Right lobe of liver (tissue), 6 donors: ENCODE results near the gene NRXN3. TPM values are rescaled to one million over a fixed set of nuclear protein-coding genes. Genes with fewer than 3 reads are reported as not detected.

Experiments used
- ATAC-seq, 4 donors: fragments of 200-7000 bp; cut with Tn5 transposase; one replicate each; pipeline ENCODE4 v1.9.1; 2020; ENCODE audit warnings: mild to moderate bottlenecking in 4 of 4, moderate library complexity in 4 of 4
- DNase-seq, 3 donors: peaks; one replicate each; pipeline ENCODE4 v3.0.0-alpha.2; 2020
- H3K27ac ChIP-seq, 3 donors: fragments of 200-600 bp; one replicate each; pipeline ENCODE4 v1.8.0; 2022
- H3K27me3 ChIP-seq, 2 donors: fragments of 200-600 bp; one replicate each; pipeline ENCODE4 v1.8.0; 2022
- H3K36me3 ChIP-seq, 4 donors: fragments of 200-600 bp; sonication (generic) in 1 of 4; one replicate each; pipeline versions ENCODE4 v1.5.1 to v1.8.0; 2017 to 2022; ENCODE audit warnings: control low read depth in 1 of 4
- H3K4me1 ChIP-seq, 4 donors: fragments of 200-600 bp; sonication (generic) in 1 of 4; one replicate each; pipeline versions ENCODE4 v1.5.1 to v1.8.0; 2017 to 2022; ENCODE audit warnings: control low read depth in 1 of 4
- H3K4me3 ChIP-seq, 3 donors: fragments of 200-600 bp; one replicate each; pipeline ENCODE4 v1.8.0; 2022
- H3K9me3 ChIP-seq, 4 donors: fragments of 200-600 bp; sonication (generic) in 1 of 4; one replicate each; pipeline versions ENCODE4 v1.5.1 to v1.8.0; 2017 to 2022; ENCODE audit warnings: control low read depth in 1 of 4
- CTCF ChIP-seq, 4 donors: fragments of 200-600 bp in 3 of 4; fragments of 450-650 bp in 1 of 4; IDR thresholded peaks; one replicate each; pipeline versions ENCODE4 v1.5.1 to v1.8.0; 2016 to 2022; ENCODE audit warnings: antibody characterized with exemption in 4 of 4, mild to moderate bottlenecking in 2 of 4
- POLR2A ChIP-seq: fragments of 450-650 bp; IDR thresholded peaks from one replicate; pipeline ENCODE4 v1.6.1; 2017; ENCODE audit warnings: antibody characterized with exemption, mild to moderate bottlenecking
- WGBS: methylation state at CpG from one replicate; pipeline ENCODE4 v1.1.6; 2018; ENCODE audit warnings: low coverage, low lambda C conversion rate; ENCODE audit not compliant: insufficient coverage; ENCODE audit errors: missing lambda C conversion rate; 5-methylcytosine and 5-hydroxymethylcytosine counted together
- intact Hi-C, 2 donors: fragments of 100-400 bp; cut with DNase I; formaldehyde crosslinking; loops; one replicate each; pipeline versions ENCODE4 v1.11.2 to v1.14.1; 2022
- total RNA-seq, 6 experiments: library from RNA; depleted of rRNA in 2 of 6; stranded (reverse); fragments of >200 nt in 2 of 6; fragmentation: NEBNext Ultra II Directional in 3 of 6; extraction: Animal tissue kit (Norgen Biotek cat#: 25700) in 3 of 6; gene quantifications; one replicate each; pipeline versions ENCODE4 v1.1.0 to v1.2.4, GENCODE V29; 2016 to 2023
- donor health status: DM: no; HTN: yes; CAD: no.
- donor health status: DM: no; HTN: no; CAD: no.
- donor health status: DM: no; HTN: no; CAD: no.
- donor health status: DM: no; HTN: yes; CAD: no.
- donor health status: DM: no; HTN: yes; CAD: no.

Gene NRXN3
- total RNA-seq, 6 experiments from 2014 or later, result 0.06 to 0.51 (median 0.23) TPM; not detected in 1

GRCh38 chr14:79910086-79910485, 1739.9 kb downstream of the NRXN3 start:
- H3K36me3 ChIP-seq, result no peaks in the 10 kb centered on the region
- TF ChIP-seq POLR2A (no peak), CTCF (IDR thresholded peaks at IDR 0.05) (no peak)
- no peak for DNase-seq
- H3K27me3 ChIP-seq, result no peaks in the 10 kb centered on the region
- ATAC-seq, result no peak
- H3K4me3 ChIP-seq, result no peak overlapping the region
- H3K4me1 ChIP-seq, result no peaks in the 10 kb centered on the region
- intact Hi-C loops, result no loop called here
- 21% methylated on average over 2 of the region's 2 CpGs for WGBS
- H3K27ac ChIP-seq, result no peak overlapping the region
- no peaks in the 10 kb centered on the region for H3K9me3 ChIP-seq

- 34% methylated on average over 4 of the region's 4 CpGs for WGBS
- Histone ChIP-seq H3K27ac (no peak overlapping the region), H3K36me3 (no peaks in the 10 kb centered on the region), H3K4me1 (no peaks in the 10 kb centered on the region), H3K4me3 (no peak overlapping the region), H3K27me3 (no peaks in the 10 kb centered on the region), H3K9me3 (no peaks in the 10 kb centered on the region)
- ATAC-seq, result no peak
- no peak for DNase-seq
- TF ChIP-seq POLR2A, result no peak
- TF ChIP-seq CTCF (IDR thresholded peaks at IDR 0.05), result no peak
- intact Hi-C loops, result no loop called here
Observed at GRCh38 chr14:79911744-79912143, 1741.6 kb downstream of the NRXN3 start.

GRCh38 chr14:79914595-79914994, 1744.4 kb downstream of the NRXN3 start:
- TF ChIP-seq POLR2A (no peak), CTCF (IDR thresholded peaks at IDR 0.05) (no peak)
- no peaks in the 10 kb centered on the region for H3K27me3 ChIP-seq
- H3K4me1 ChIP-seq, result no peaks in the 10 kb centered on the region
- no peaks in the 10 kb centered on the region for H3K36me3 ChIP-seq
- H3K9me3 ChIP-seq, result no peaks in the 10 kb centered on the region
- WGBS, result 50% methylated on average over 2 of the region's 2 CpGs
- ATAC-seq, result no peak
- DNase-seq, result no peak
- no peak overlapping the region for H3K27ac ChIP-seq
- no peak overlapping the region for H3K4me3 ChIP-seq
- intact Hi-C loops, result no loop called here

GRCh38 chr14:79915406-79915805, 1745.2 kb downstream of the NRXN3 start:
- ATAC-seq (no peak), DNase-seq (no peak)
- intact Hi-C loops, result no loop called here
- no peaks in the 10 kb centered on the region for H3K27me3 ChIP-seq
- TF ChIP-seq POLR2A, result no peak
- TF ChIP-seq CTCF (IDR thresholded peaks at IDR 0.05), result no peak
- no peaks in the 10 kb centered on the region for H3K9me3 ChIP-seq
- H3K4me3 ChIP-seq, result no peak overlapping the region
- no peak overlapping the region for H3K27ac ChIP-seq
- no peaks in the 10 kb centered on the region for H3K36me3 ChIP-seq
- H3K4me1 ChIP-seq, result no peaks in the 10 kb centered on the region
- WGBS, result 33% methylated on average over 1 of the region's 1 CpG

GRCh38 chr14:79916281-79916680, 1746.1 kb downstream of the NRXN3 start:
- Histone ChIP-seq H3K4me1 (no peaks in the 10 kb centered on the region), H3K27me3 (no peaks in the 10 kb centered on the region), H3K4me3 (no peak overlapping the region), H3K36me3 (no peaks in the 10 kb centered on the region), H3K9me3 (no peaks in the 10 kb centered on the region), H3K27ac (no peak overlapping the region)
- intact Hi-C loops, result no loop called here
- no peak for TF ChIP-seq CTCF (IDR thresholded peaks at IDR 0.05)
- no peak for TF ChIP-seq POLR2A
- no peak for DNase-seq
- ATAC-seq, result no peak
